Measurements from ENCODE around the gene NISCH.

The NISCH gene

GRCh38 chr3:52447512-52448355 lies 7.7 kb upstream of the NISCH start:
- DNase-seq, result no peak

- no peak for DNase-seq
These were observed 4.7 kb upstream of the NISCH start for GRCh38 chr3:52450489-52451236.

DNA sequence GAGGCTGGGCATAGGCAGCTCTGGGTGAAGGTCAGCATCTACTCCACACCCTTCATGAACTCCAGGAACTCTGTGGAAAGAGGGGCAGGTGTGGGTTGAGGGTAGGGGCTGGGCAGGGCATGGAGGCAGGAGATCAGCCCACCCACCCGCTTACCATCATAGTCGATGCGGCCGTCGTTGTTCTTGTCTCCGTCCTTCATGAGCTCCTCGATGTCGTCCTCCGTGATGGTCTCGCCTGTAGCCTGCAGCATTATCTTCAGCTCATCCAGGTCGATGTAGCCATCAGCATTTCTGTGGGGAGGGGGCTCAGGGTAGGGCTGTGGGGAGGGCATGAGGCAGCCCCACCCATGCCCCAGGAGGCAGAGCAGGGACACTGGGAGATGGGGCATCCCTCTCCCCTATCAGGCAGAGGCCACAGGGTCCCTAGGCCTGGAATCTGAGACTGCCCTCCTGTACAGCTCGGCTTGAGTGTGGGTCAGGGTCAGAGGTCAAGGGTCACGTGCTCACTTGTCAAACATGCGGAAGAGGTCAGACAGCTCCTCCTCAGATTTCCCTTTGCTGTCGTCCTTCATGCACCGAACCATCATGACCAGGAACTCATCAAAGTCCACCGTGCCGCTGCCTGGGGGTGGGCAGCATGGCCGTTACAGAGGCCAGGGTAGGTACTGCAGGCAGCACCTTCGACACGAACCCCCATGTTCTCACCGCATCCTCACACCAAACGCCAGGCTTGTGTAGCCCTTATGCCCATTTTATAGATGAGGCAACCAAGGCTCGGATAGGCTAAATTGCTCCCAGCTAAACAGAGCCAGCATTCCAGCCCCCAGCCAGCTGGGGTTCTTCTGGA lies 3.9 kb upstream of the NISCH start:
- DNase-seq, result no peak

DNA sequence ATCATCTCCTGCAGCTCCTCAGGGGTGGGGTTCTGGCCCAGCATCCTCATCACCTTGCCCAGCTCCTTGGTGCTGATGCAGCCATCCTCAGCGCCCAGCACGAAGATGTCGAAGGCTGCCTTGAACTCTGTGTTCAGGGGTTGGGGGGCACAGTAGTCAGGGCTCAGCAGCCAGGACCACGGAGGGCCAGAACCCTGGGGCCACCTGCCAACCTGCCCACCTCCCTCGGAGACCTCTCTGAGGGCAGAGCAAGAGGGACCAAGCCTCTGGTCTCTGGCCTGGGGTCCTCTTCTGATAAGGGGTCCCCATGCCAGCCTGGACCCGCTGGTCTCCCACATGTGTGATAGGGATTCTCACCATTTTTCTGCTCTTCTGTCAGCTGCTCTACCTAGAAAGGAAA lies 3.3 kb upstream of the NISCH start:
- DNase-seq, result no peak

- DNase-seq, result no peak
These were observed 2.7 kb upstream of the NISCH start for GRCh38 chr3:52452570-52453221.

DNA sequence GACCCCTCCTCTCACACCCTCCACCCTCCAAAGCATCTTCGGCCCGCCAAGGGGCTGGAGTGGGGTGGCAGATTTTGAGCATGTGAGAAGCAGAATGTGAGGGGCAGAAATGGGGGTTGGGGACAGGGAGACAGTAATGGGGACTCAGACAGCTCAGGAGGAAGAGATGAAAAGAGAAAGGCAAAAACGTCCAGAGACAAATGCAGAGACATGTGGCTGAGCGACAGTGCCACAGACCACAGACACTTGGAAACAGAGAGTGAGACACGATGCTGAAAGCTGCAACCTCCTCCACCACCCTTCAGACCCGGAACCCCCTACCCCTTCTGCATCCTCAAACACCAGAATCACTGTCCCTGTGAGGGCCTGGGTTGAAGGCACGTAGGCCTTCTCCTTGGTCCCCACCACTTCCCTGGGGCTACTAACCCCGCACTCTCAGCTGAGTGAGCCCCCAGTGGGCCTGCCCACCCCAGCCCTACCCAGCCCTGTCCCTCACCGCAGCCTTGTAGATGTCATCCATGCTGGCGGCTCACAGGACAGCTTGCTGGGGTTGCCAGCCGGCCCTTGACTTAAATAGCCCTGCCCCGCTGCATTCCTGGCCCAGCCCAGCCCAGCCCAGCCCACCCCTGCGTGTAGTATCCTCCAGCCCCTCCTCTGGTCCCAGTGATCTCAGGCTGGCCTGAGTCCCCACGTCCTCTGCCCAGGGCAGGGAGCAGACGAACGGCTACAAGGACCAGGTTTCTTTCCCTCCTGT lies 1.7 kb upstream of the NISCH start, which contains the start of gene TNNC1:
TSS of gene TNNC1 (minus strand) at position 546 of the 754 bp plus-strand sequence. CDS start at position 520, 26 bp downstream.
- no peak for DNase-seq

- peak; percentile 9 for DNase-seq
These were observed 1.0 kb upstream of the NISCH start for GRCh38 chr3:52454250-52454937.

DNA sequence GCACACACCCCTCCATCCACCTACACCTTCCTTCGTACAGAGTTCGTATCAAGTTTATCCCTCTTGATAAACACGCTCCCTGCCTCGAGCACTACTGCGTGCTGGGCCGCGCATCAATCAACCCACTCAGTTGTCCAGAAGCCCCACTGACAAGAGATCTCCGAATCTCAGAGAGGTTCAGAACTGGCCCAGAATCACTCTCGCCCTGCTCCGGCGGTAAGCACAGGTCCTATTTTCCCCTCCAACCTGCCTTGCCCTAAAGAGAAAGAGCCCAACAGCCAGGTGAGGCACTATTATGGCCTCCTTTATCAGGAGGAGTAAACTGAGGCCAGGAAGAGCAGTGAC lies 494 bp upstream of the NISCH start:
- DNase-seq, result no peak

DNA sequence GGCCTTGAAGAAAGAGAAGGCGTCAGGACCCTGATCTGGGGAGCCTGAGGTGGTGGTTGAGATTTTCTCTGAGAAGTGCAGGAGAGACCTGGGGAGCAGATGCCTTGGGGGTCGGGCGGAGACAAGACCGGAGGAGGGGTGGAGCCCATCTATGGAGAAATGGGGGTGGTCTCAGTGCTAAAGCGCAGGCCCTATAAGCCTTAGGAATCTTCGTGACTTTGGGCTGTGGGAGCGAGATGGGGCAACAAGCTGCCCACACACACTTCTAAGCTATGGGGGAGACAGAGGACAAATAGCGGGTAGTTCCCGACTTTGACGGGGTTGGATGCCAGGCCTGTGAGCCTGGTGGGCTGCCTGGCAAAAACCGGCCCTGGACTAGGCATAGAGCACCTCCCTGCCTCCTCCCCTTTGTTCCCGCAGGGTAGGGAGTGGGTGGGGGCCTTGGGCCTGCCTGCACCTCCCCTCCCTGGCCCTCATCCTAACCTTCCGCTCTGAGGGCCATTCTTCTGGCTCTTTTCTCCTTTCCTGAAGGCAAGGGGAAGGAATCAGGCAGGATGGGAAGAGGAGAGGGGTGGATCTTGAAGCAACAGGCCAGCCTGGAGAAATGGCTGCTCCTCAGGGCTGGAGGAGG lies 880 bp downstream of the NISCH start:
- no peak for DNase-seq

DNA sequence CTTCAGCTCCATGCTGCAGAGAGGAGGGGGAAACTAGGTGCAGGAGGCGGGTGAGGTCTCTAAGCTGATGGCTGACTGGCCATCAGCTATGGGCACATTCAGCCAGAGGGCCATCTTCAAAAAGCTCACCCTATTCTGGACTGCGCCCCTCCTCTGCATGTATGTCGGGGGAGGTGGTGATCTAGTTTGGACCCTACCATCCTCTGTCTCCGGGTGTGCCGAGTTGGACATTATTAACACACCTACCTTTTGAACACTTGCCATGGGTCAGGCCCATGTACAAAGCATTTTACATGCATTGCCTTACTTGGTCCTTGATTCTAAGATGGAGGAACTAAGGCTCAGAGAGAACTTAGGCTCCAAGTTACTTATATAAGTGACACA lies 1.4 kb downstream of the NISCH start:
- no peak for DNase-seq

DNA sequence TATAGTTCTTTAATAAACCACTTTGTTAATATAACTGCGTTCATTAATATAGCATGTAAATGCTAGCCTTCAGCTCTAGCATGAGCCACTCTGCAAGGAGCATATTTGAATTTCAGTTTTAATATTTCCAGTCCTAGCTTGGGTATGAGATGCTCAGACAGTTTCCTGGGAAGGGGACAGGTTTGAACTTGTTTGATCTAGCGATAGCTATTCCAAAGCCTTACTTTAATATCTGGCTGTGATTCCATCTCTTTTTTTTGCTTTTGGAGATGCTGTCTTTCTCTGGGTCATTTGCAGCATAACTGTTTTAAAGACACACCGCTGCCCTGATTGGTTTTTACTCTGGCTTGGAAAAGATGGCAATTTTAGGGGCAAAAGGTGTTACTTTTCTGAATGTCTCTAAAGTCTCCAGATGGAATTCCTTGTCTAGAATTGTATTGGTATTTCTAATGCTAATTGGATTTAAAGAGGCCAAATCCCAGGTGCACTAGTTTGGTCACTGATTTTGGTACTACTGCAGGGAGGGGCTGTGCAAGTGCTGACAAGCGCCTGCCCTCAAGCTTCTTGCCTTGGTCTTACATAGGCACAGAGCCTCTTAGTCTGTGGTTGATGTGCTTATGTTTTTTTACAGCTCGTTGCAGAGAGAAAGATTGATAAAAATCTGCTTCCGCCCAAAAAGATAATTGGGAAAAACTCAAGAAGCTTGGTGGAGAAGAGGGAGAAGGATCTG lies 2.8 kb downstream of the NISCH start:
- no peak for DNase-seq

GRCh38 chr3:52458770-52459545 lies 3.6 kb downstream of the NISCH start:
- DNase-seq, result no peak

DNA sequence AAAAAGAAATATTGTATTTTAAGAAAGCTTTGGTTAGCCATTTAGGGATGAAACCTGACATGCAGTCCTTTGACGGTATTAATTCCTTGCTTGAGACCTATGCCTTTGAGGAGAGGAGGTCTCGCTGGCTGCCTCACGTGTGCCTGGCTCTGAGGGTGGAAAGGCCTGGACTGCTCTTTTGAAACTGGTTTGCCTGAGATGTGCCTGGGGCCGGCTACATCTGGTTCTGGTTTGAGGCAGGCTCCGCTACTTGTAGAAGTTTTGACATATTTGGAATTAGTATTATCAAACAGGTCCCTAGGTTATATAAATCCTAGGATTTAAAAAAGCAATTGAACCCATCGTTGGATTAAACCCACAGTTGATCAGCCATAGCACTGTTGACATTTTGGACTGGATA lies 6.5 kb downstream of the NISCH start:
- no peak for DNase-seq

GRCh38 chr3:52463416-52463815 lies 8.0 kb downstream of the NISCH start:
- DNase-seq, result no peak

DNA sequence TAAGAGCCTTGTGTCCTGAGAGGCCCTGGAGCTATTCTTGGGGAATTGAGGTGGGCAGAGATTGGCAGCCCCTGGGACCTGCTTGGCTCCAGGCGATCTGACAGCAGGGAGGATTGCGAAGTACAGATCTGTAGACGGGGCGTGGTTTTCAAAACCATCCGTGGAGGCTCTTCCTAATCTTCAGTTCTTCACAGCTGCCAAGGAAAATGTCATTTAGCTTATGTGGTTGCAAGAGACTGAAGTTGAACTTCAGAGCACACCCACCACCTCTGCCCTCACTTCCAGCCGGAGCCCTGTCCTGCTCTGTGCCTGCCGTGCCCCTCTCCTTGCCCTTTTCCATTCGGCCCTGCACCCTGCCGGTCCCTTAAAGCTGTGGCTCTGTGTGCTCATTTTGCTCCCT lies 12.9 kb downstream of the NISCH start:
- DNase-seq, result no peak

DNA sequence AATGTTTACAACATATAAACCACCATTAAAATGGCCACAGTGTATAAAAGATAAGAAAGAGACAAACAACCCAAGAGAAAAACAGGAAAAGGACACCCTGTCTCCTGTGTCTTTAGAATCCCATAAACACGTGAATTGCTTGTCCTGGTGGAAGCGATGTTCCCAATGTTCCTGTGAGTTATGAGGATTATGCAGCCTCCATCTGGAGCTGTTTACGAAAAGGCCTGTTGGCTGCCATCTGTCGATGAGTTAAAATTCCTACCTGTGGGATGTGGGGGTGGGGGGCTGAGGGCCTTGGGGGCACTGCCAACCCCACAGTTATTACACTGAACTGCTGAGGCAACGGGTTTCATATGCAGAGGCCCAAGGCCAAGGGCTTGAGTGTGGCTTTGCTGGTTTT lies 13.6 kb downstream of the NISCH start:
- no peak for DNase-seq

GRCh38 chr3:52470920-52471319 lies 15.5 kb downstream of the NISCH start:
- DNase-seq, result no peak

GRCh38 chr3:52471371-52472238 lies 16.2 kb downstream of the NISCH start:
- peak; percentile 33 for DNase-seq

Measured in CD4-positive, alpha-beta T cell treated with Interleukin-21 for 1 hour (primary cell).